Liver (tissue), 9 donors: ENCODE data around the gene USP48. TPM values are rescaled to one million over a fixed set of nuclear protein-coding genes. Genes with fewer than 3 reads are reported as not detected.

Source experiments
- DNase-seq: peaks from one replicate; pipeline ENCODE4 v3.0.0-alpha.2; 2017; ENCODE audit warnings: low spot score
- H3K27ac ChIP-seq, 2 donors: one replicate each; pipeline ENCODE4 v1.7.0; 2013; ENCODE audit warnings: inconsistent platforms in 2 of 2, low read length in 2 of 2, control low read depth in 1 of 2, low read depth in 1 of 2, mild to moderate bottlenecking in 1 of 2
- H3K27me3 ChIP-seq, 4 donors: one replicate each; pipeline versions ENCODE4 v1.6.1 to v1.7.0; 2013; ENCODE audit warnings: low read length in 3 of 4, inconsistent platforms in 1 of 4, mild to moderate bottlenecking in 1 of 4, moderate library complexity in 1 of 4; ENCODE audit not compliant: control insufficient read depth in 4 of 4, insufficient read depth in 4 of 4
- H3K36me3 ChIP-seq, 4 donors: one replicate each; pipeline versions ENCODE4 v1.6.1 to v1.7.0; 2013; ENCODE audit warnings: low read length in 3 of 4, mild to moderate bottlenecking in 3 of 4, low read depth in 1 of 4, moderate library complexity in 1 of 4; ENCODE audit not compliant: control insufficient read depth in 4 of 4, insufficient read depth in 3 of 4
- H3K4me1 ChIP-seq, 4 donors: one replicate each; pipeline versions ENCODE4 v1.6.1 to v1.7.0; 2013; ENCODE audit warnings: low read length in 3 of 4, mild to moderate bottlenecking in 3 of 4, moderate library complexity in 1 of 4; ENCODE audit not compliant: control insufficient read depth in 4 of 4, insufficient read depth in 4 of 4
- H3K4me3 ChIP-seq, 3 donors: one replicate each; pipeline versions ENCODE4 v1.6.1 to v1.7.0; 2013; ENCODE audit warnings: low read length in 3 of 3, control low read depth in 1 of 3, low read depth in 1 of 3, mild to moderate bottlenecking in 1 of 3
- H3K9ac ChIP-seq, 2 donors: one replicate each; pipeline ENCODE4 v1.7.0; 2013; ENCODE audit warnings: low read length in 2 of 2, mild to moderate bottlenecking in 2 of 2, moderate library complexity in 2 of 2, control low read depth in 1 of 2, low read depth in 1 of 2
- H3K9me3 ChIP-seq, 4 donors: one replicate each; pipeline versions ENCODE4 v1.6.1 to v1.7.0; 2013; ENCODE audit warnings: low read length in 3 of 4; ENCODE audit not compliant: control insufficient read depth in 4 of 4
- EGR1 ChIP-seq, 2 donors: IDR thresholded peaks; 2 replicates each; pipeline ENCODE4 v1.6.1; 2016 to 2018; ENCODE audit warnings: antibody characterized with exemption in 2 of 2, low read depth in 2 of 2
- FOXA1 ChIP-seq: IDR thresholded peaks from 2 replicates; pipeline ENCODE4 v1.6.1; 2016; ENCODE audit warnings: antibody characterized with exemption
- FOXA2 ChIP-seq: IDR thresholded peaks from 2 replicates; pipeline ENCODE4 v1.6.1; 2016; ENCODE audit warnings: antibody characterized with exemption
- GABPA ChIP-seq, 2 donors: IDR thresholded peaks in 1 of 2; conservative IDR thresholded peaks in 1 of 2; 2 replicates each; pipeline ENCODE4 v1.6.1; 2016; ENCODE audit warnings: antibody characterized with exemption in 2 of 2, mild to moderate bottlenecking in 1 of 2, moderate library complexity in 1 of 2
- HNF4A ChIP-seq, 2 donors: conservative IDR thresholded peaks; 2 replicates each; pipeline ENCODE4 v1.6.1; 2016; ENCODE audit warnings: antibody characterized with exemption in 2 of 2, mild to moderate bottlenecking in 2 of 2
- HNF4G ChIP-seq: IDR thresholded peaks from 2 replicates; pipeline ENCODE4 v1.6.1; 2016; ENCODE audit warnings: antibody characterized with exemption
- JUND ChIP-seq, 2 donors: IDR thresholded peaks; 2 replicates each; pipeline ENCODE4 v1.6.1; 2016; ENCODE audit warnings: antibody characterized with exemption in 2 of 2
- NR2F2 ChIP-seq: IDR thresholded peaks from 2 replicates; pipeline ENCODE4 v1.6.1; 2016; ENCODE audit warnings: antibody characterized with exemption
- RAD21 ChIP-seq, 2 donors: IDR thresholded peaks; 2 replicates each; pipeline ENCODE4 v1.6.1; 2016; ENCODE audit warnings: antibody characterized with exemption in 2 of 2, mild to moderate bottlenecking in 2 of 2
- RXRA ChIP-seq, 2 donors: IDR thresholded peaks; 2 replicates each; pipeline ENCODE4 v1.6.1; 2017 to 2018; ENCODE audit warnings: antibody characterized with exemption in 2 of 2, mild to moderate bottlenecking in 1 of 2
- SP1 ChIP-seq: IDR thresholded peaks from 2 replicates; pipeline ENCODE4 v1.6.1; 2018; ENCODE audit warnings: antibody characterized with exemption, mild to moderate bottlenecking
- TAF1 ChIP-seq: conservative IDR thresholded peaks from 2 replicates; pipeline ENCODE4 v1.6.1; 2016; ENCODE audit warnings: antibody characterized with exemption, mild to moderate bottlenecking
- YY1 ChIP-seq: IDR thresholded peaks from 2 replicates; pipeline ENCODE4 v1.6.1; 2016; ENCODE audit warnings: antibody characterized with exemption, mild to moderate bottlenecking
- WGBS: extraction: QIAGEN DNeasy Blood & Tissue Kit; methylation state at CpG from one replicate; pipeline ENCODE4 v1.1.7; 2013; 5-methylcytosine and 5-hydroxymethylcytosine counted together
- polyA plus RNA-seq, 2 donors: library from polyadenylated mRNA; stranded (reverse) in 1 of 2; unstranded in 1 of 2; fragments of 200-250 nt in 1 of 2; fragments of >200 nt in 1 of 2; fragmentation: Nextera tagmentation in 1 of 2; extraction: Ambion mirVana in 1 of 2; gene quantifications; one replicate each; pipeline versions ENCODE4 v1.2.1 to v1.2.3, GENCODE V29; 2013 to 2015
- total RNA-seq, 2 donors: library from RNA; depleted of rRNA; stranded (reverse); fragments of >200 nt; gene quantifications; one replicate each; pipeline ENCODE4 v1.2.3, GENCODE V29; 2014
- TF ChIP-seq, protein P1 (sequence below): IDR thresholded peaks from 2 replicates; pipeline ENCODE4 v1.6.1; 2016; ENCODE audit warnings: antibody characterized with exemption
- TF ChIP-seq, protein P2 (sequence below): fragments of 150-350 bp; IDR thresholded peaks from 2 replicates; pipeline ENCODE4 v1.5.1; 2017; ENCODE audit warnings: improper control_type of control experiment, low read depth, low read length; ENCODE audit not compliant: missing input control
- TF ChIP-seq, protein P3 (sequence below): IDR thresholded peaks from 2 replicates; pipeline ENCODE4 v1.6.1; 2016; ENCODE audit warnings: antibody characterized with exemption, mild to moderate bottlenecking
- TF ChIP-seq, protein P4 (sequence below): IDR thresholded peaks from 2 replicates; pipeline ENCODE4 v1.6.1; 2016; ENCODE audit warnings: antibody characterized with exemption
- TF ChIP-seq, protein P5 (sequence below): IDR thresholded peaks from 2 replicates; pipeline ENCODE4 v1.6.1; 2016; ENCODE audit warnings: antibody characterized with exemption
- donor health status: healthy.
- donor health status: healthy.
- donor health status: healthy.
- donor health status: healthy.
- donor health status: healthy.

Gene USP48
- total and polyA plus RNA-seq, 4 donors: 7.8 to 34.9 (median 23.1) TPM

DNA sequence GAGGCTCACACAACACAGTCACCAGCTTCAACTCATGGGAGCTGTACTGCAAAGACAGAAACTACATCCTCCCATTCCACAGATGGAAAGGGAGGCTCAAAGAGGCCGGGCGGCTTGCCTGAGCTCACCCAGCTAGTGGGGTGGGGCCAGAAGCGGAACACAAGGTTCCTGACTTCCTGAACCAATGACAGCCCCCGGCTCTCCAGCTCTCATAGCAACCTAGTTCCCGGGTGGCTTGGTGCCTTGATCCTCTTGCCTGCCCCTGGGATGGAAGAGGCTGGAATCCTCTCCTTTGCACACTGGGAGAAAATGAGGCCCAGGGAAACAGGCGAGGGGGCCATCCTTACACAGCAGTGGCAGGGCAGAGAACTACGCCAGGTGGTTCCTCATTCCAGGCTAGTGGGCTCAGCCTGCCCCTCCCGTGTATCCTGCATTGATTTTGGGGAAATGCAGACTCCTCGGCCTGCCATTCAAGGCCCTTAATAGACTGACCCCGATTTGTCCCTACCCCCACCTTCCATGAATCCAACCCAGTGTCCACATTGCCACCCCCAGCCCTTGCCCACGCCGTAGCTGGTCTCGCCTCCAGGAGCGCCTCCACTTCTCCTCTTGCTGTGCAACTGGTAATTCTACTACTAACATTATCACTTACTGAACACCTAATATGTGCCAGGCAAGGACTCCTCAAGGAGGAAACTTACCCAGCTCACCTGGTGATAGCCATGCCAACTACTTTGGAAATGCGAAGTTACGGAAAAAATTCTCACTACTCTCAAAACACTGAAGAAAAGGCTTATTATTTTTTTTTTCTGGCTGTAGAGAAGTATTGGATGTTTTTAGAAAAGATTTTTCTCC lies 118.8 kb downstream of the USP48 start:
- H3K27me3 ChIP-seq: no peaks in the 10 kb centered on the region
- H3K4me1 ChIP-seq: peaks cover 5 to 15% (median 13%) of the 10 kb centered on the region in 4 donors
- WGBS: 76% methylated on average over 16 of the region's 16 CpGs
- DNase-seq: no peak
- H3K4me3 ChIP-seq: no peak overlapping the region
- no peak overlapping the region for H3K27ac ChIP-seq
- TF ChIP-seq HNF4A (conservative IDR thresholded peaks at IDR 0.05): no peak
- TF ChIP-seq RXRA (IDR thresholded peaks at IDR 0.05): no peak
- TF ChIP-seq HNF4G: no peak
- TF ChIP-seq JUND (IDR thresholded peaks at IDR 0.05): no peak
- TF ChIP-seq TAF1: no peak
- TF ChIP-seq FOXA2: no peak
- TF ChIP-seq, protein P1, sequence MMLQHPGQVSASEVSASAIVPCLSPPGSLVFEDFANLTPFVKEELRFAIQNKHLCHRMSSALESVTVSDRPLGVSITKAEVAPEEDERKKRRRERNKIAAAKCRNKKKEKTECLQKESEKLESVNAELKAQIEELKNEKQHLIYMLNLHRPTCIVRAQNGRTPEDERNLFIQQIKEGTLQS: no peak
- TF ChIP-seq SP1: no peak
- TF ChIP-seq YY1: no peak
- TF ChIP-seq FOXA1: no peak
- no peak overlapping the region for H3K9ac ChIP-seq
- H3K36me3 ChIP-seq: no peaks in the 10 kb centered on the region
- no peaks in the 10 kb centered on the region for H3K9me3 ChIP-seq

DNA sequence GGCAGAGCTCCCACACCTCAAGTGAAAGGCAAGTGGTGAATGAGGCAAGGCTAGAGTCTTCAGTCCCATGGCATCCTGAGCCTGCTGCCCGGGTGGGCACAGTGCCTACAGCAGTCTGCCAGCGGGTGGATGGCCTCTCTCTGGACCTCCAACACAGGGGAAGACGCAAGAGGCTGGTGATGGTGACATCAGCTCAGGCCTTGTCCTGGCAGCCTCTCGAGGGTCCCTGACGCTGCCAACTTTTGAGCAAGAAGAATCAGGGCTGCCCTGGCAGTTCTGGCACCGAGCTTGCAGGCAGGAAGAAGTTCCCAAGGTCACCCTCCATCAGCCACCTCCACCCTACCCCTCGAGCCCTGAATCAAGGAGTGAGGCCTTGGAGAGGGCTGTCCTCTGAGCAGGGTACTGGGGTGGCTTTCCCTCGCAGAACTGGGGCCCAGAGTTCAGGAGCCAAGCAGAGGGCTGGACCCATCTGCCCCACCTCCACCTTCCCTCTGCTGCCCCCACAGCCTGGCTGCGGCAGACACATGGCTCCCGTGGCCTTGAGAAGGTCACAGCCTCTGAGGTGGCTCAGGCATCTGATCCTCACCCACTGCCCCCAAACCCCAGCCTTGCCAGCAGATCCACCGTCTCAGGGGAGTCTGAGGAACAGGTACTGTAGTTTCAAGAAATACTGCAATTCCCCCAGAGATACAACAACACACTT lies 119.5 kb downstream of the USP48 start:
- 78% methylated on average over 11 of the region's 11 CpGs for WGBS
- TF ChIP-seq, protein P2, sequence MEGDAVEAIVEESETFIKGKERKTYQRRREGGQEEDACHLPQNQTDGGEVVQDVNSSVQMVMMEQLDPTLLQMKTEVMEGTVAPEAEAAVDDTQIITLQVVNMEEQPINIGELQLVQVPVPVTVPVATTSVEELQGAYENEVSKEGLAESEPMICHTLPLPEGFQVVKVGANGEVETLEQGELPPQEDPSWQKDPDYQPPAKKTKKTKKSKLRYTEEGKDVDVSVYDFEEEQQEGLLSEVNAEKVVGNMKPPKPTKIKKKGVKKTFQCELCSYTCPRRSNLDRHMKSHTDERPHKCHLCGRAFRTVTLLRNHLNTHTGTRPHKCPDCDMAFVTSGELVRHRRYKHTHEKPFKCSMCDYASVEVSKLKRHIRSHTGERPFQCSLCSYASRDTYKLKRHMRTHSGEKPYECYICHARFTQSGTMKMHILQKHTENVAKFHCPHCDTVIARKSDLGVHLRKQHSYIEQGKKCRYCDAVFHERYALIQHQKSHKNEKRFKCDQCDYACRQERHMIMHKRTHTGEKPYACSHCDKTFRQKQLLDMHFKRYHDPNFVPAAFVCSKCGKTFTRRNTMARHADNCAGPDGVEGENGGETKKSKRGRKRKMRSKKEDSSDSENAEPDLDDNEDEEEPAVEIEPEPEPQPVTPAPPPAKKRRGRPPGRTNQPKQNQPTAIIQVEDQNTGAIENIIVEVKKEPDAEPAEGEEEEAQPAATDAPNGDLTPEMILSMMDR: no peak
- no peak for TF ChIP-seq HNF4G
- TF ChIP-seq HNF4A (conservative IDR thresholded peaks at IDR 0.05): no peak
- no peak for TF ChIP-seq FOXA2
- TF ChIP-seq, protein P3, sequence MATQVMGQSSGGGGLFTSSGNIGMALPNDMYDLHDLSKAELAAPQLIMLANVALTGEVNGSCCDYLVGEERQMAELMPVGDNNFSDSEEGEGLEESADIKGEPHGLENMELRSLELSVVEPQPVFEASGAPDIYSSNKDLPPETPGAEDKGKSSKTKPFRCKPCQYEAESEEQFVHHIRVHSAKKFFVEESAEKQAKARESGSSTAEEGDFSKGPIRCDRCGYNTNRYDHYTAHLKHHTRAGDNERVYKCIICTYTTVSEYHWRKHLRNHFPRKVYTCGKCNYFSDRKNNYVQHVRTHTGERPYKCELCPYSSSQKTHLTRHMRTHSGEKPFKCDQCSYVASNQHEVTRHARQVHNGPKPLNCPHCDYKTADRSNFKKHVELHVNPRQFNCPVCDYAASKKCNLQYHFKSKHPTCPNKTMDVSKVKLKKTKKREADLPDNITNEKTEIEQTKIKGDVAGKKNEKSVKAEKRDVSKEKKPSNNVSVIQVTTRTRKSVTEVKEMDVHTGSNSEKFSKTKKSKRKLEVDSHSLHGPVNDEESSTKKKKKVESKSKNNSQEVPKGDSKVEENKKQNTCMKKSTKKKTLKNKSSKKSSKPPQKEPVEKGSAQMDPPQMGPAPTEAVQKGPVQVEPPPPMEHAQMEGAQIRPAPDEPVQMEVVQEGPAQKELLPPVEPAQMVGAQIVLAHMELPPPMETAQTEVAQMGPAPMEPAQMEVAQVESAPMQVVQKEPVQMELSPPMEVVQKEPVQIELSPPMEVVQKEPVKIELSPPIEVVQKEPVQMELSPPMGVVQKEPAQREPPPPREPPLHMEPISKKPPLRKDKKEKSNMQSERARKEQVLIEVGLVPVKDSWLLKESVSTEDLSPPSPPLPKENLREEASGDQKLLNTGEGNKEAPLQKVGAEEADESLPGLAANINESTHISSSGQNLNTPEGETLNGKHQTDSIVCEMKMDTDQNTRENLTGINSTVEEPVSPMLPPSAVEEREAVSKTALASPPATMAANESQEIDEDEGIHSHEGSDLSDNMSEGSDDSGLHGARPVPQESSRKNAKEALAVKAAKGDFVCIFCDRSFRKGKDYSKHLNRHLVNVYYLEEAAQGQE: no peak
- no peak for TF ChIP-seq RXRA (IDR thresholded peaks at IDR 0.05)
- TF ChIP-seq TAF1: no peak
- TF ChIP-seq JUND (IDR thresholded peaks at IDR 0.05): no peak
- TF ChIP-seq, protein P4, sequence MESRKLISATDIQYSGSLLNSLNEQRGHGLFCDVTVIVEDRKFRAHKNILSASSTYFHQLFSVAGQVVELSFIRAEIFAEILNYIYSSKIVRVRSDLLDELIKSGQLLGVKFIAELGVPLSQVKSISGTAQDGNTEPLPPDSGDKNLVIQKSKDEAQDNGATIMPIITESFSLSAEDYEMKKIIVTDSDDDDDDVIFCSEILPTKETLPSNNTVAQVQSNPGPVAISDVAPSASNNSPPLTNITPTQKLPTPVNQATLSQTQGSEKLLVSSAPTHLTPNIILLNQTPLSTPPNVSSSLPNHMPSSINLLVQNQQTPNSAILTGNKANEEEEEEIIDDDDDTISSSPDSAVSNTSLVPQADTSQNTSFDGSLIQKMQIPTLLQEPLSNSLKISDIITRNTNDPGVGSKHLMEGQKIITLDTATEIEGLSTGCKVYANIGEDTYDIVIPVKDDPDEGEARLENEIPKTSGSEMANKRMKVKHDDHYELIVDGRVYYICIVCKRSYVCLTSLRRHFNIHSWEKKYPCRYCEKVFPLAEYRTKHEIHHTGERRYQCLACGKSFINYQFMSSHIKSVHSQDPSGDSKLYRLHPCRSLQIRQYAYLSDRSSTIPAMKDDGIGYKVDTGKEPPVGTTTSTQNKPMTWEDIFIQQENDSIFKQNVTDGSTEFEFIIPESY: no peak
- no peak for TF ChIP-seq NR2F2
- TF ChIP-seq YY1: no peak
- TF ChIP-seq, protein P5, sequence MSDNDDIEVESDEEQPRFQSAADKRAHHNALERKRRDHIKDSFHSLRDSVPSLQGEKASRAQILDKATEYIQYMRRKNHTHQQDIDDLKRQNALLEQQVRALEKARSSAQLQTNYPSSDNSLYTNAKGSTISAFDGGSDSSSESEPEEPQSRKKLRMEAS: no peak
- TF ChIP-seq, protein P1: no peak
- TF ChIP-seq FOXA1: no peak
- no peak for TF ChIP-seq GABPA (IDR thresholded peaks at IDR 0.05 in 1 of 2, conservative IDR thresholded peaks at IDR 0.05 in 1 of 2)
- no peak for TF ChIP-seq EGR1 (IDR thresholded peaks at IDR 0.05; ENCODE audit: low read depth in 2 of 2)
- no peak for TF ChIP-seq RAD21 (IDR thresholded peaks at IDR 0.05)
- peaks cover under 1 to 8% (median 6%) of the 10 kb centered on the region in 4 donors for H3K4me1 ChIP-seq
- no peak overlapping the region for H3K27ac ChIP-seq
- H3K9ac ChIP-seq: no peak overlapping the region
- no peaks in the 10 kb centered on the region for H3K36me3 ChIP-seq
- no peaks in the 10 kb centered on the region for H3K9me3 ChIP-seq
- H3K27me3 ChIP-seq: no peaks in the 10 kb centered on the region
- H3K4me3 ChIP-seq: no peak overlapping the region
- no peak for DNase-seq
